OCI-M1 (cell line): Measurements from ENCODE around the gene MCUR1.
"Not testable (repeated sequence)": the region's sequence is repeated elsewhere in the genome, so short reads cannot be mapped to it uniquely, and the experiment has no call there.

Experiments used
- DNase-seq: peaks from one replicate; lab custom pipeline; 2025; lab: John Stamatoyannopoulos, UW

Gene MCUR1

DNA sequence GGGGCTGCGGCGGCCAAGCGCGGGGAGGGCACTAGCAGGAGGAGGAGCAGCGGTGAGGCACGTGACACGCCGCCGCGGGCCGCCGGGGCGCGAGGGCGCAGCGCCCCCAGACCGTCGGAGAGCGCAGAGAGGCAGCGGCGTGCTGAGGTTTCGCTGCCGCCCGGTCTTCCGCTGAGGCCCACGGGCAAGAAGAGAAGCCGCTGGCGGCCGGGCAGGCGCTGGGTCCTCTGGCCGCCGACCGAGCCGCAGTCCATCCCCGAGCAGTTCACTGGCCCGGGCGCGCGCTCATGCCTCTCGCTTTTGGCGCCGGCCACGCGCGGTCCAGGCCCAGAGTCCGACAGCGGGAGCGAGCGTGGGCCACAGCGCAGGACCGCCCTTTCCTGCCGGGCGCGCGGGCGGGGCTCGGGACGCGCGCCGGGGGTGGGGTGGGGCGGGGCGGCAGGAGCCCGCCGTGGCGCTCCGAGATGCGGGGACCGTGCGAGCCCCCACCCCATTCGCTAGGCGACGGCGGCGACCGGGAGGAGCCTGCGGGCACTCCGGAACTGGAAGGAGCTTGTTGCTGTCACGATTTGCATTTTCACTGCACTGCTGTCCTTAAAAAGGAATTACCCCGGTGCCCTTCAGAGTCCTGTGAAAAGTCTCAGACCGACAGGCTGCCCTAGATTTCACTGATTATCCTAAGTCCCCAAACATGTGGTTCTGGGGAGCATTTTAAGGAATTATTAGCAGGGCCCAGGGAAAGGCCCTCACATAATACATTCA lies at the start of gene MCUR1:
MCUR1 (minus strand) TSS at position 382 of the 762 bp plus-strand sequence; CDS start at position 254, 128 bp downstream.
- peak; percentile 97 for DNase-seq

DNA sequence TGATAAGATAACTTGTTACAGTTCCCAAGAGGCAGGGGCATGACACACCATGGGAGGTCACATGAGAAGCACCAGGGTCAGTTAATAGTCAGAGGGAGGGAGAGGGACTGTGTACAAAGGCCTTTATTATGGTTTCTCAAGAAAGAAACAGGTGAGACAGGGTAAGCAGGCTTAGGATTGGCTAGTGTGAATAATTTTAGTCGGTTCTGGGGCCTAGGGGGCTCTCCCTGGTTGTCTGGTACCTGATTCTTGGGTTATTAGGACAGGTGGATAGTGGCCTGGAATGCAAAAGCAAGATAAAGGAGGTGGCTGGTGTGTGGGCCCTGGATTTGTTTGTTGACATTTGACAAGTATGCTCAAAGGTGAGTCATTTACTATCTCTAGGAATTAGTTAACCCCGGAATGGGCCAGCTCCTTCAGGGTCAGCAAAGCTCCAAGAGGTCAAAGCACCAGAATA lies 49.4 kb upstream of the MCUR1 start:
- DNase-seq = peak; percentile 17

GRCh38 chr6:13860556-13861185 lies 46.3 kb upstream of the MCUR1 start:
- peak; percentile 11 for DNase-seq

DNA sequence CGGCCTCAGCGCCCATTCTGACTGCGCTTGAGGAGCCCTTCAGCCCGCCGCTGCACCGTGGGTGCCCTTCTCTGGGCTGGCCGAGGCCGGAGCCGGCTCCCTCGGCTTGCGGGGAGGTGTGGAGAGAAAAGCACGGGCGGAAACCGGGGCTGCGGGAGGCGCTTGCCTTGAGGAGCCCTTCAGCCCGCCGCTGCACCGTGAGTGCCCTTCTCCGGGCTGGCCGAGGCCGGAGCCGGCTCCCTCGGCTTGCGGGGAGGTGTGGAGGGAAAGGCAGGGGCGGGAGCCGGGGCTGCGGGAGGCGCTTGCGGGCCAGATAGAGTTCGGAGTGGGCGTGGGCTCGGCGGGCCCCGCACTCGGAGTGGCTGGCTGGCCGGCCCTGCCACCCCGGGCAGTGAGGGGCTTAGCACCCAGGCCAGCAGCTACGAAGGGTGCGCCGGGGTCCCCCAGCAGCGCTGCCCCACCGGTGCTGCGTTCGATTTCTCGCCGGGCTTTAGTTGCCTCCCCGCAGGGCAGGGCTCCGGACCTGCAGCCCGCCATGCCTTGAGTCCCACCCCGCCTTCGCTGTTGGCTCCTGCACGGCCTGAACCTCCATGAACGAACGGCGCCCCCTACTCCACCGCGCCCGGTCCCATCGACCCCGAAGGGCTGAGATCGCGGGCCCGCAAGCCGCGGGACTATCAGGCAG lies 45.7 kb upstream of the MCUR1 start:
- no peak for DNase-seq

DNA sequence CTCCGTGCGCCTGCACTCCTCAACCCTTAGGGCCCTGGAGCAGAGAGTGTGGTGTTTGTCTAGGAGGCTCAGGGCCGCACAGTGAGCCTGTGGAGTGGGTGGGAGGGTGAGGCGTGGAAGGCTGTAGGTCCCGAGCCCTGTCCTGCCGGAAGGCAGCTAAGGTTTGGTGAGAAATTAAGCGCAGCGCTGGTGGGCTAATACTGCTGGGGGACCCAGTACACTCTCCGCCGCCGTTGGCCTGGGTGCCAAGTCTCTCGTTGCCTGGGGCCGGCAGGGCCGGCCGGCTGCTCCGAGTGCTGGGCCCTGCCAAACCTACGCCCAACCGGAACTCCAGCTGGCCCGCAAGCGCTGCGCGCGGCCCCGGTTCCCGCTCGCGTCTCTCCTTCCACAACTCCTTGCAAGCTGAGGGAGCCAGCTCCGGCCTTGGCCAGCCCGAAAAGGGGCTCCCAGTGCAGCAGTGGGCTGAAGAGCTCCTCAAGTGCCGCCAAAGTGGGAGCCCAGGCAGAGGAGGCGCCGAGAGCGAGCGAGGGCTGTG lies 40.4 kb upstream of the MCUR1 start:
- DNase-seq = no peak

DNA sequence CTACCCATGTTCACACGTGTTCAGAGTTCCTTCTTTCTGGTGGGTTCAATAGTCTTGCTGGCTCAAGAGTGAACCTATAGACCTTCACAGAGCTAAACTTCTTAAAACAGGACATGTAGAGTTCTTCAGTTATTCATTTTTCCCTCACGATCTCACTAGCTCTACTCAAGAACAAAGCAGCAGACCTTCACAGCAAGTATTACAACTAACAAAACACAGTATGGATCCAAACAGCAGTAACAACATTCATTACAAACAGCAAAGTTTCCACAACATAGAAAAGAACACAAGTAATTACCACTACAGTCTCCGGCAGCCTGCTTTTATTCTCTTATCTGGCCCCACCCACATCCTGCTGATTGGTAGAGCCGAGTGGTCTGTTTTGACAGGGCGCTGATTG lies 39.5 kb upstream of the MCUR1 start:
- DNase-seq = no peak

GRCh38 chr6:13851803-13852202 lies 37.4 kb upstream of the MCUR1 start:
- no peak for DNase-seq

DNA sequence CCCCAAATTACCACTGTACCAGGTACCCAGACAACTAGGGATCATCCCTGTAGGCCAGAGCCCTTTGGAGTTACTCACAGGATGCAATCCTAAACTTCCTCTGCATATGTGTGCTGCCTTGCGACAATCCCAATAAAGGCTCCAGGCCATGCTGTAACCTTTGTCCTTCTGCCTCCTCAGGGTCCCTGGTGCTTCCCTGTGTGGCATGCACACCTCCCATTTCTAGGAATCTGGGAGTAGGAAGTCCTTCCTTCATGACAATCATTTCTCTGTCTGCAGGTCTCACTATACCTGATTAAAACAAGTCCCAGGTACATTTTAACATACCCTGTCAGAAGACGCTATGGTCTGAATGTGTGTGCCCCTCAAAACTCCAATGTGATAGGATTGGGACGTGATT lies 37.0 kb upstream of the MCUR1 start:
- DNase-seq = no peak

DNA sequence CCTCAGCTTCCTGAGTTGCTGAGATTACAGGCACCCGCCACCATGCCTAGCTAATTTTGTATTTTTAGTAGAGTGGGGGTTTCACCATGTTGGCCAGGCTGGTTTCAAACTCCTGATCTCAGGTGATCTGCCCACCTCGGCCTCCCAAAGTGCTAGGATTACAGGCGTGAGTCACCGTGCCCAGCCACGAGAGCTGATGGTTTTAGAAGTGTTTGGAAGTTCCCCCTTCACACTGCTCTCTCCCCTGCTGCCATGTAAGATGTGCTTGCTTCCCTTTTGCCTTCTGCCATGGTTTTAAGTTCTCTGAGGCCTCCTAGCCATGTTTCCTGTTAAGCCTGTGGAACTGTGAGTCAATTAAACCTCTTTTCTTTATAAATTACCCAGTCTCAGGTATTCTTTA lies 36.3 kb upstream of the MCUR1 start:
- not testable (repeated sequence) for DNase-seq

DNA sequence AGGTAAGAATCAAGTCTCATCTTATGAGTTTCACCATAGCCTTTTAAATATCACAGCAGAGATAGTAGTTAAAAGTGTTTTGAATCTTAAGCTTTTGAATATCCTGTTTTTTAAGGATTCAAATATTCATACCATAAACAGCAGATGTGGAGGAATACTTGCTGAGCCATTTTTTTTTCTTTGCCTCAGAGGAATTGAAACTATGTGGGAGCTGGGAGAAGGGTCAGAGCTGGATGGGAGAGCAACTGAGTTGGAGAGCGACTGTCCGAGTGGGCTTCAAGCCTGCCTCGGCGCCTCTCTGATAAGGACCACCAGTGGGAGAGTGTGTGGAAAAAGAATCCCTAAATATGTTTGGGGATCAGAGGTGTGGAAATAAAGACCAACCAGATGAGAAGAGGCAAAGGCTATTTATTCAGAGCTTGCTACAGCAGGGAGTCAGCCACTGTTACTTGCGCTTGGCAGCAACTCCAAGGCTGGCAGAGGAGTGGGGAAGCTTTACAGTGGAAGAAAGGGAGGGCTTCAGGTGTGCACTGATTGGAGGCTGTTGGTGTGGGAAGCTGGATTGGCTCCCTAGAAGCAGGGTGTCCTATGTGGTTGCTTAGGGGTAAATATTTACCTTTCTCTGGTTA lies 34.3 kb upstream of the MCUR1 start:
- no peak for DNase-seq

- DNase-seq = no peak
These were observed 33.1 kb upstream of the MCUR1 start for GRCh38 chr6:13847326-13848050.

DNA sequence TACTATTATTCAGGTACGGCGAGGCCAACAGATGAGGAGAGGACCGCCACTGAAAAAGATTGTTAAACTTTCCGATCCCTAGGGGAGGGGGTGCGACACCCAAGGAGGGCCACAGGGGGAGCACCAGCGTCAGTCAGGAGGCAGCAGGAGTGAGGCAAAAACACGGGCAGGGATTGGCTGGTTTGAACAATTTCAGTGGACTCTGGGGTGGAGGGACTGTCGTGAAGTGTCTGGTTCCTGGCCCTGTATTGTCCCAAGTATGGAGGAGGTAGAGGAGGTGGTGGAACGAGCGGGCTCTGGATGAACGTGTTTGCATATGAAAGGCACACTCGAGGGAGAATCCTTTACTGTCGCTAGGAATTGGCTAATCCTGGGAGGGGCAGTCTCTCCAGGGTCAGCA lies 32.5 kb upstream of the MCUR1 start:
- no peak for DNase-seq

GRCh38 chr6:13841936-13842335 lies 27.6 kb upstream of the MCUR1 start:
- DNase-seq = no peak

DNA sequence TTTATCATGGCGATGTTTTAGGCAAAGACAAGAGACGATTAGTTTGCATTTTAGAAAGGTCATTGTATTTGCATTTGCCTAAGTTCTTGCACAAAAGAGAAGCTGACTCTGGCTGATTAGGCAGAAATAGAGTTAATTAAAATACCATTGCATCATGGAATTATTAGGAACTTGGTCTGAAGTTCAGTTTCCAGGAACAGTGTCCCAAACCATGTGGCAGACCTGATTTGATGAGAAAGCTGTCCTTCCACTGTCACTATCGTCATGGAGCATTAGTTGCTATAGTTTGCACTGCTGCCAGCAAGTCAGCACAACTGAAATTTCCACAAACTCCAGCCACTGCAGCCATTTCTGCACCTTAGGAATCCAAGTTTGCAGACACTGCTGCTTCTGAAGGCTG lies 24.3 kb upstream of the MCUR1 start:
- DNase-seq = peak; percentile 30

GRCh38 chr6:13836170-13836569 lies 21.8 kb upstream of the MCUR1 start:
- DNase-seq = no peak

DNA sequence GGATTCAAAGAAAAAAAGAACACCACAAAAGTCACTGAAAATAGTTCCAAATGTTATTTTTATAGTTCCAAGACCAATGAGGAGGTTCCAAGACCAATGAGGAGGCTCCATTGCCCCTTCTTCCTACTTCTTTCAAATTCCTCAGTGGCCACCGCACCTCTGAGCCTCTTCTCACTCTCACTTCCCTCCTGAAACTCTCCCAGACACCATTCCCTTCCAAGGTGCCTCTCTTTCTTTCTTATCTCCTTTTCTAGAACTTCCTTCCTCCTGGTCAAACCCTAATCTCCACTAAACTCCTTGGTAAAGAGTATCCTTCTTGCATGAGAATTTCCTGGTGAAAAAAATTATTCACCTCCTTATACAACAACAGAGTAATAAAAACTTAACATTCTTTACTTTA lies 20.4 kb upstream of the MCUR1 start:
- DNase-seq = no peak

DNA sequence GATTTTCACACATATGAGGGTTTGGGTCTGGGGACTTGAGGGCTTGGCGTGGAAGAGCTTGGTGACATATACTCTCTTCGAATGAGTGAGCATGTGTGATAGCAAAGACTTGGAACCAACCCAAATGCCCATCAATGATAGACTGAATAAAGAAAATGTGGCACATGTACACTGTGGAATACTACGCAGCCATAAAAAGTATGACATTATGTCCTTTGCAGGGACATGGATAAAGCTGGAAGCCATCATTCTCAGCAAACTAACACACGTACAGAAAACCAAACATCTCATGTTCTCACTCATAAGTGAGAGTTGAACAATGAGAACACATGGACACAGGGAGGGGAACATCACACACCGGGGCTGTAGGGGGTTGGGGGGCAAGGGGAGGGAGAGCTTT lies 19.7 kb upstream of the MCUR1 start:
- DNase-seq = not testable (repeated sequence)

DNA sequence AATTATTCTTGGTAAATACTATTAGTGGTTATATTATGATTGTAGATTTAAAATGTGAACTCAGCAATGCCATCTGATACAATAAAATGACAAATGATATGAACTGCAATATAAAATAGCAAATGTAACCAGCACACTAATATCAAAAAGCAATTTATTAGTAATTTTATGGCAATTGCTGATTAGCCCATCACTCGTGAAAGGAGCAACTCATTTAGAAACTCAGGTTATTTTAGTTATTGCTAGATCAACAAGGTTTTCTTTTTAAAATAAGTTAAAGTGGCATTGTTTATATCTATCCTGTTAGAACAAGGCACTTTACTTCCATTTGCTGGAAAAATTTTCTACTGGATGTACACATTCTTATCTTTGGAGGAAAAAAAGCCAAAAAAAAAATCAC lies 18.4 kb upstream of the MCUR1 start:
- DNase-seq = no peak

DNA sequence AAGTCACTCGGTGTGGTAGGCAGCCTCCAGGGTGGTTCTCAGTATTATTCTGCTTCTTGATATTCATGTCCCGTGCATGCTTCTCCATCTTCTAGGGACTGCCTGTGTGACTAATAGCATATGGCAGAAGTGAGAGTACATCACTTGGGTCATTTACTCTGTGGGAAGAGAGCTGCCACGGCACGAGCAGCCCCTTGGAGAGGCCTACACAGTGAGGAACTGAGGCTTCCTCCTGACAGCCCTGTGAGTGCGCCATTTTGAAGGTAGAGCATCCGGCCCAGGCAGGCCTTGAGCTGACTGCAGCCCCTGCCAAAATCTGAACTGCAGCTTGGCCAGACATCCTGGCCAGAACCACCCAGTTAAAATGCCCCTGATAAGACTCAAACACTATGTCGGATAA lies 17.3 kb upstream of the MCUR1 start:
- DNase-seq = no peak

DNA sequence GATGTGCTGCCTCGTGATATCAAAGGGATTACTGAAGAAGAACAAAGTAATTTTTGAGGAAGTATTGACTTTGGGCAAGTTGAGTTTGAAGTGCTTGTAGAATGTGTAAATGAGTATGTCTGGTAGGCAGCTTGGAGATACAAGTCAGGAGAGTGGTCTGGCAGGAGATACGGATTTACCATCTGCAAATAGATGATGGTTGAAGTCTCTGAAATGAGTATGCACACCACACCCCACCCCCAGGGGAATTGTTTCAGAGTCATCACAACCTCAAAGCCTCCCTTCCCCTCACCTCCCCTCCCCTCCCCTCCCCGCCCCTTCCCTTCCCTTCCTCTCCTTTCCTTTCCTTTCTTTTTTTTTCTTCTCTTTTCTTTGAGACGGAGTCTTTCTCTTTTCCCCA lies 16.4 kb upstream of the MCUR1 start:
- no peak for DNase-seq

DNA sequence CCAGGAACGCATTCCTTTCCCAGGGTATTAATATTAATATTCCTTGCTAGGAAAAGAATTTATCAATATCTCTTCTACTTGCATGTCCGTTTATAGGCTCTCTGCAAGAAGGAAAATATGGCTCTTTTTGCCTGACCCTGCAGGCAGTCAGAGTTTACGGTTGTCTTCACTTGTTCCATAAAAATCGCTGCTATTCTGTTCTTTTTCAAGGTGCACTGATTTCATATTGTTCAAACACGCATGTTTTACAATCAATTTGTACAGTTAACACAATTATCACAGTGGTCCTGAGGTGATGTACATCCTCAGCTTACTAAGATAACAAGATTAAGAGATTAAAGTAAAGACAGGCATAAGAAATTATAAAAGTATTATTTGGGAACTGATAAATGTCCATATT lies 15.1 kb upstream of the MCUR1 start:
- DNase-seq = not testable (repeated sequence)
